GM19328 (cell line): ENCODE data around the gene IARS1.

ENCODE experiments used
- ATAC-seq: cut with Tn5 transposase; IDR thresholded peaks from one replicate; pipeline ENCODE4 v1.9.1; 2021; ENCODE audit warnings: mild to moderate bottlenecking, moderate library complexity; ENCODE audit not compliant: unreplicated experiment

Gene IARS1

DNA sequence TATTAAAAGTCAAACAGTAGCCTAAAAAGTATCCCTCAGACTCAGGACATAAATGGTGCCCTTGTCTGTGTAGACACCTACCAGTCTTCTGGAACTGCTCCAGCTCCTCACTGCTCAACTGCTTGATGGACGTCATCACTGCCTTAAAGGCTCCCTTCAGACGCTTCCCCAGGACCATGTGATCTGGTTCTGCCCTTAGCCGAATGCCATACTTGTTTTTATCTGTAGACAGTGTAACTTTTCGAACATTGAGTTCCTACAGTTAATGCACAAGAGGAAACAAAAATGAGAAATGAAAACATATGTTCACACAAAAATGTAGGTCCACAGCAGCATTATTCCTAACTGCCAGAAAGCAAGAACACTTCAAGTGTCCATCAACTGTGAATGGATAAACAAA is 46.2 kb downstream of the IARS1 start:
- no peak for ATAC-seq

DNA sequence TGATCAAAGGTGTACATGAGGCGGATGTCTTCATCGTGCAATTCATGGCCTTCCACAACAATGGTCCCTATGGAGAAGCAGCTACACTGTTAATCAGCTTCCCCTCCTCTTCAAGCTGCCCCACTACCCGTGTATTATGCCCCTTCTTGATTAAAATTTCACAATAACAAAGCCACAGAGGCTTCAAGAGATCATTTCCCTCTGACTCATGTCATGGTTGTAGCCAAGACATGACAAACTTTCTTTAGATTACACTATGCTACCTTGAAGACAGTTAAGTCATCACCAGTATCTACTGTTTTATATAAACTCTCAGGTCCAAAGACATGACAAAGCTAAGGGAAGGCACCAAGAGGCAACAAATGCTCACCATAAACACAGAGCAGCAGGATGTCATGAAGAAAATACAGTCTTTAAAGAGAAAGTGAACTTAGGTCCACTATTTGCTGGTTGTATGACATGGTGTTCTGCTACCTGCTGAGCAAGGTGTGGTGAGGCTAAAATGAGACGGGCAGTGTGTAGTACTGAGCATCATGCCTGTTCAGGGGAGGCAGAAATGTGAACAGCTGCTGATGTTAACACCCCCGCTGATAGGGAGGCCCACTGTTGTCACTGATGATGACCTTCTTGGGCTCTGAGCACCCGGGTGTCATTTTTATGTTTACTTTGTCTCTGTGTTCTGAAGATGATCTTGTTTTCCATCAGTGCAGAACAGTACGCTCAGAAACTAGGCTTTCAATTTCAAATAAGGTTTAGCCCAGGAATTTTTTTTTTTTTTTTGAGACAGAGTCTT is 48.3 kb downstream of the IARS1 start:
- no peak for ATAC-seq
